ENCODE measurements around the gene GRIN2A.

GRCh38 chr16:10123141-10123540 lies 59.1 kb downstream of the GRIN2A start:
- no peak for TF ChIP-seq CTCF (conservative IDR thresholded peaks at IDR 0.05)
- no peak for TF ChIP-seq ZFX (IDR thresholded peaks at IDR 0.05)

All from C4-2B (cell line).